Measurements from ENCODE around the gene NDFIP1.
A peak's percentile ranks its signal among the peaks of the same experiment; 100 is the strongest.

The NDFIP1 gene, protein sequence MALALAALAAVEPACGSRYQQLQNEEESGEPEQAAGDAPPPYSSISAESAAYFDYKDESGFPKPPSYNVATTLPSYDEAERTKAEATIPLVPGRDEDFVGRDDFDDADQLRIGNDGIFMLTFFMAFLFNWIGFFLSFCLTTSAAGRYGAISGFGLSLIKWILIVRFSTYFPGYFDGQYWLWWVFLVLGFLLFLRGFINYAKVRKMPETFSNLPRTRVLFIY

DNA sequence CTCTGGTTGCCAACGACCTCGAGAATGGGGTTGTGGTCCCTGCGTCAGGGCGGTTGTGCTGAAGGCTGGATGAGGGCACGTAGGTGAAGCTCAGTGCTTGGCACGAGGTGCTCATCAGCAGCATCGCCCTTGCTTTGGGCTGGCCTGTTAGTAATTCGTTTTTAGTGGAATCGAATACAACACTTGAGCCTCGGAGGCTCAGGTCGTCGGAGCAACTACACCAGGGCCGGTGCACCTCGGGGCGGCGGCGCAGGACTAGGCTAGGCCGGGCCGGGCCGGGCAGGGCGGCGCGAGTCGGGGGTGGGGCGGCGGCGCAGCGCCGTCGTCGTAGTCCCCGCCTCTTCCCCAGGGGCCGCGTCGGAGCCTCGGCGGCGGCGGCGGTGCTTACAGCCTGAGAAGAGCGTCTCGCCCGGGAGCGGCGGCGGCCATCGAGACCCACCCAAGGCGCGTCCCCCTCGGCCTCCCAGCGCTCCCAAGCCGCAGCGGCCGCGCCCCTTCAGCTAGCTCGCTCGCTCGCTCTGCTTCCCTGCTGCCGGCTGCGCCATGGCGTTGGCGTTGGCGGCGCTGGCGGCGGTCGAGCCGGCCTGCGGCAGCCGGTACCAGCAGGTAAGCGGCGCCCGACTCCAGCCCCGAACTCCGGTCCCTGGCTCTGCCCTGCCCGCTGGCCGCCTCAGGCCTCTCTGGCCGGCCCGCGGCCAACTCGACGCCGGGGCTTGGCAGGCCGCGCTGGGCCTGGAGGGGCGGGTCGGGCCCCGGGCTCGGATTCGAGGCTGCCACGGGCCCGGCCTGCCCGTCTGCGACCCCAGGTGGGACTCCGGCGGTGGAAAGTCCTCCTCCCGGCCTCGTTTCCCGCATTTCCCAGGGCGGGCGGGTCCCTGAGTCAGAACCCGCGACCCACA lies at the start of gene NDFIP1:
Gene NDFIP1 (plus strand): TSS at position 348 of the 899 bp plus-strand sequence. CDS start 196 bp downstream, at position 544.
- TF ChIP-seq, protein P1, sequence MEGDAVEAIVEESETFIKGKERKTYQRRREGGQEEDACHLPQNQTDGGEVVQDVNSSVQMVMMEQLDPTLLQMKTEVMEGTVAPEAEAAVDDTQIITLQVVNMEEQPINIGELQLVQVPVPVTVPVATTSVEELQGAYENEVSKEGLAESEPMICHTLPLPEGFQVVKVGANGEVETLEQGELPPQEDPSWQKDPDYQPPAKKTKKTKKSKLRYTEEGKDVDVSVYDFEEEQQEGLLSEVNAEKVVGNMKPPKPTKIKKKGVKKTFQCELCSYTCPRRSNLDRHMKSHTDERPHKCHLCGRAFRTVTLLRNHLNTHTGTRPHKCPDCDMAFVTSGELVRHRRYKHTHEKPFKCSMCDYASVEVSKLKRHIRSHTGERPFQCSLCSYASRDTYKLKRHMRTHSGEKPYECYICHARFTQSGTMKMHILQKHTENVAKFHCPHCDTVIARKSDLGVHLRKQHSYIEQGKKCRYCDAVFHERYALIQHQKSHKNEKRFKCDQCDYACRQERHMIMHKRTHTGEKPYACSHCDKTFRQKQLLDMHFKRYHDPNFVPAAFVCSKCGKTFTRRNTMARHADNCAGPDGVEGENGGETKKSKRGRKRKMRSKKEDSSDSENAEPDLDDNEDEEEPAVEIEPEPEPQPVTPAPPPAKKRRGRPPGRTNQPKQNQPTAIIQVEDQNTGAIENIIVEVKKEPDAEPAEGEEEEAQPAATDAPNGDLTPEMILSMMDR (conservative IDR thresholded peaks at IDR 0.05; ENCODE audit: low read depth): no peak; the same call in 1 of the 2 replicates
- ChIA-PET CTCF (interaction anchor here (1.0 to 1.2 kb wide), 3 partner anchors 15 to 441 kb away, joined by 3 read pairs; partner anchors contain the start of gene RNF14), POLR2A (ENCODE audit: low non-redundant PET) (no interaction called here)

DNA sequence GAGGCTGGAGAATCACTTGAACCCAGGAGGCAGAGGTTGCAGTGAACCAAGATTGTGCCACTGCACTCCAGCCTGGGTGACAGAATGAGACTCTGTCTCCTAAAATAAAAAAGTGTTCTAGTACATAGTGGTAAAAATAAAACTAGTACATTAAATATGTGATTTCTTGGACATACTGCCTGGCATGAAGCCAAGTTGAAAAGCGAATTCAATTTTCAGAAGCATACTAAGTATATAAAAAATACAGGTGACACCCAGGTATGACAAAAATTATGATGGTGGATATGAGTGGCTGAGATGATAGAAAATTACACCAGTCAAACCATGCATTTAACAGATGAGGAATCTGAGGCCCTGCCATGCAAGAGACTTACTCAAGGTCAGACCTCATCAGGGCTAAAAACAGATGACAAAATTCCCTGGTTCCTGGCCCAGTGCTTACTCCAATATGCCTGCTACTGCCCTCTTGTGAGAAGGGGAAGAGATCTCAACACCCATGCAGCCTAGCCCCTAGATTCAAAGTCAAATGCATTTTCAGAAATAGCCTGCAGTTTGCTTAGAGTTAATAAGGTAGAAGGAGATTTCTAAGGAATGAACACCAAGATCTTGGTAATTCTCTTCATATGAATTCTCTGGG lies 49.2 kb upstream of the NDFIP1 start:
- H3K27ac ChIP-seq: no peak overlapping the region
- DNase-seq (ENCODE audit: low spot score): no peak
- POLR2A ChIA-PET (ENCODE audit: low non-redundant PET): no interaction called here
- TF ChIP-seq, protein P1 (conservative IDR thresholded peaks at IDR 0.05; ENCODE audit: low read depth): no peak
- CTCF ChIA-PET: interaction anchor here (0.5 kb wide), 1 partner anchor 1914 kb away, joined by 5 read pairs; no protein-coding TSS in a partner anchor

More for the DNA sequence above, at the start of gene NDFIP1:
- peak within 1 kb of the TSS; percentile 90 for H3K27ac ChIP-seq
- peak; percentile 90 for DNase-seq (ENCODE audit: low spot score)

DNA sequence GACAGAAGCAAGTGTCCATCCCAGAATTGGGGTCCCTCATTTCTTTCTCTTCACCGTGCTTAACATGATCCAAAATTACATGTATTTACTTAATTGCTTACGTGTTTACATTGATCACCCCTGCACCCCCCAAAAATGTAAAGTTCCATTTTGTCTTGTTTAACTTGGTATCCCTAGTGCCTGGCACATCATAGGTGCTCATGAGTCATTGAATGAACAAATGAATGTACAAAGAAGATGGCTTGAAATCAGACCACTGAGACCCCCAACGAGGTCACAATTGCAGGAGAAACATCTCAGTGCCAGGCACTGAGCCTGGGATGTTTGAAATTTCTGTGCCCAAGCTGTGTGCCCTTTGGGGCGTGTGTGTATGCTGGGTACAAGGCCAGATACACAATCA lies 45.2 kb upstream of the NDFIP1 start:
- CTCF ChIA-PET: interaction anchor here (0.6 to 1.4 kb wide), 3 partner anchors 23 to 80 kb away, joined by 3 to 4 read pairs (median 3); partner anchors contain the start of gene GNPDA1
- POLR2A ChIA-PET (ENCODE audit: low non-redundant PET): no interaction called here
- no peak for DNase-seq (ENCODE audit: low spot score)
- no peak overlapping the region for H3K27ac ChIP-seq
- TF ChIP-seq, protein P1 (conservative IDR thresholded peaks at IDR 0.05; ENCODE audit: low read depth): no peak

DNA sequence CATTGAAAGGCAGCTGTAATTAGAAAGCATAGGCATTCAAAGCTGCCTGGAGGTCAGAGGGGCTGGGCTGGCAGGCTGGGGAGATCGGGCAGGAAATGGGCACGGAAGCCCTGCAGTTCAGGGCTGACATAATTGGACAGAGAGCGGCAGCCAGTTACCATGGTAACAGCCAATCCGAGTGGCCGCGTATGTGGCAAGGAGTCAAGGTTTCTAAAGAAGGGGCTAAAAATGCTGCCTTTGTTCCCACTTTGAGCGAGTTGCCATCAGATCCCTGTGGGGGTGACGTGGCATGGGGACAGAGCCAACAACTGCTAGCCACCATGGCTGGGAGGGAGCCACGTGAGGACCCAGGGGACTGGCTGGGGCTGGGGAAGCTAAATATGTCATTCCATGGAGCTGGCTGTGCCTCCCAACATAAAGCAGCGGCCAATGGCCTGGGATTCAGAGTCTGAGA lies 44.7 kb upstream of the NDFIP1 start:
- ChIA-PET CTCF (interaction anchor here (0.9 to 1.4 kb wide), 2 partner anchors 22 to 80 kb away, joined by 3 to 4 read pairs; no protein-coding TSS in a partner anchor), POLR2A (ENCODE audit: low non-redundant PET) (no interaction called here)
- no peak overlapping the region for H3K27ac ChIP-seq
- TF ChIP-seq, protein P1 (conservative IDR thresholded peaks at IDR 0.05; ENCODE audit: low read depth): no peak
- DNase-seq (ENCODE audit: low spot score): no peak

DNA sequence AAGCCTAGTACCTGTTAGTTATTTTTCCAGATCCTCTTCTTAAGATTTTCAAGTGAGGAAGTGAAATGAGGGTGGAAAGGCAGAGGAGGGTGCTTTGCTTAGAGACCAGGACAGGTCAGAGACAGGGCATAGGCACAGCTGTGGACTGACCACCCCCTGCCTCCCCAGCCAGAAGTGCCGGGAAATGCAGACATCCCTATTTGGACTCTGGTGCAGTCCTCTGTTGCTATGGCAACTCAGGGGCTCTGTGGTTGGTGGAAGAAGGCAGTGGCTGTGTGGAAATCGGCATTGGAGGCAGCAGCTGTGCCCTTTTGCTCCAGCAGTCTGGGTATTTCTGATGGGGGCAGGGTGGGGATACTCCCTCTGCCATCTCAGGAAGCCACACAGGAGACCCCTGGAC lies 43.3 kb upstream of the NDFIP1 start:
- TF ChIP-seq, protein P1 (conservative IDR thresholded peaks at IDR 0.05; ENCODE audit: low read depth): no peak
- no peak overlapping the region for H3K27ac ChIP-seq
- POLR2A ChIA-PET (ENCODE audit: low non-redundant PET): no interaction called here
- CTCF ChIA-PET: no interaction called here
- no peak for DNase-seq (ENCODE audit: low spot score)

All from RWPE1 (cell line).